Measurements from ENCODE around the gene OR6M1.

DNA sequence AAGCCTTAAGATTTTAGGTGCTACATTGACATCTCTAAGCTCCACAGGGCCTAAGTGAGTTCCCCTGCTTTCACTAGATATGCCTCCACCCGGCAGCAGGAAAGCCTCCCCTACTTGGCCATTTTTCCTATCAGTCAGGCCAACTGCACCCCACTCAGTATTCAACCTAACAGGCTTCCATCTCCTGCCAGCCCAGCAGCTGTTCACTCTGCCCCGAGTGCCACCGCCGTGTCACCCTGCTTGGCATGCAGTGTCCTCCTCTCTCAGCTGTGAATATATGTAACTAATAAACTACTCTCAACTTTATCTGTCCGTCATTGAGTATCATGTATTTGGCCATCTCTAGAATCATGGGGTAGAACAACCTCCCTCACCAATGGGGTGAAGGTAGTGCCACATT lies 9.0 kb upstream of the OR6M1 start:
- TF ChIP-seq POLR2AphosphoS5 (IDR thresholded peaks at IDR 0.05): no peak
- no peak for TF ChIP-seq POLR2A (IDR thresholded peaks at IDR 0.05)
